HK-2 (cell line): ENCODE measurements around the gene LCLAT1.
"Not testable (repeated sequence)": the region's sequence is repeated elsewhere in the genome, so short reads cannot be mapped to it uniquely, and the experiment has no call there.

Experiments
- DNase-seq: peaks from one replicate; pipeline ENCODE4 v3.0.0-alpha.2; 2018; ENCODE audit not compliant: unreplicated experiment

Gene LCLAT1

GRCh38 chr2:30454571-30454970, 7.5 kb downstream of the LCLAT1 start:
- no peak for DNase-seq

- DNase-seq, result no peak
Measured at GRCh38 chr2:30455114-30455738, 8.2 kb downstream of the LCLAT1 start.

- DNase-seq, result no peak
Measured at GRCh38 chr2:30456106-30456505, 9.1 kb downstream of the LCLAT1 start.

GRCh38 chr2:30456579-30456978, 9.5 kb downstream of the LCLAT1 start:
- no peak for DNase-seq

- DNase-seq, result no peak
Measured at GRCh38 chr2:30457296-30457695, 10.2 kb downstream of the LCLAT1 start.

- no peak for DNase-seq
Measured at GRCh38 chr2:30459140-30459539, 12.1 kb downstream of the LCLAT1 start.

- no peak for DNase-seq
Measured at GRCh38 chr2:30462131-30462857, 15.2 kb downstream of the LCLAT1 start.

GRCh38 chr2:30463535-30463934, 16.5 kb downstream of the LCLAT1 start:
- no peak for DNase-seq

GRCh38 chr2:30464544-30465170, 17.6 kb downstream of the LCLAT1 start:
- DNase-seq, result no peak

- no peak for DNase-seq
Measured at GRCh38 chr2:30465171-30465545, 18.1 kb downstream of the LCLAT1 start.

GRCh38 chr2:30466216-30466615, 19.2 kb downstream of the LCLAT1 start:
- no peak for DNase-seq

GRCh38 chr2:30467062-30467826, 20.2 kb downstream of the LCLAT1 start:
- not testable (repeated sequence) for DNase-seq

- DNase-seq, result no peak
Measured at GRCh38 chr2:30470426-30470825, 23.4 kb downstream of the LCLAT1 start.

- no peak for DNase-seq
Measured at GRCh38 chr2:30472326-30472725, 25.3 kb downstream of the LCLAT1 start.

GRCh38 chr2:30475542-30475941, 28.5 kb downstream of the LCLAT1 start:
- DNase-seq, result no peak

GRCh38 chr2:30476636-30477035, 29.6 kb downstream of the LCLAT1 start:
- no peak for DNase-seq

GRCh38 chr2:30480703-30481322, 33.8 kb downstream of the LCLAT1 start:
- no peak for DNase-seq

- DNase-seq, result peak; percentile 13
Measured at GRCh38 chr2:30481323-30481800, 34.3 kb downstream of the LCLAT1 start.

GRCh38 chr2:30482011-30482410, 35.0 kb downstream of the LCLAT1 start:
- no peak for DNase-seq

GRCh38 chr2:30484145-30484544, 37.1 kb downstream of the LCLAT1 start:
- no peak for DNase-seq

- no peak for DNase-seq
Measured at GRCh38 chr2:30484995-30485394, 37.9 kb downstream of the LCLAT1 start.

GRCh38 chr2:30486655-30487054, 39.6 kb downstream of the LCLAT1 start:
- DNase-seq, result no peak
